Nephron progenitor cell (in vitro differentiated cells): Measurements from ENCODE around the gene RPRD1B.

Experiments
- DNase-seq: peaks from one replicate; pipeline ENCODE4 v3.0.0; 2021
- H3K27ac Mint-ChIP-seq: 2 replicates; pipeline ENCODE4 v1.8.0; 2021; ENCODE audit warnings: mild to moderate bottlenecking, moderate library complexity, mixed read lengths
- H3K27me3 Mint-ChIP-seq: 2 replicates; pipeline ENCODE4 v1.8.0; 2021; ENCODE audit warnings: mild to moderate bottlenecking, low read depth, mixed read lengths; ENCODE audit not compliant: poor library complexity
- H3K36me3 Mint-ChIP-seq: 2 replicates; pipeline ENCODE4 v1.8.0; 2021; ENCODE audit warnings: low read depth, mixed read lengths
- H3K4me1 Mint-ChIP-seq: 2 replicates; pipeline ENCODE4 v1.8.0; 2021; ENCODE audit warnings: mixed read lengths
- H3K4me3 Mint-ChIP-seq: 2 replicates; pipeline ENCODE4 v1.8.0; 2021; ENCODE audit warnings: mild to moderate bottlenecking, moderate library complexity, mixed read lengths
- H3K9me3 Mint-ChIP-seq: 2 replicates; pipeline ENCODE4 v1.8.0; 2021; ENCODE audit warnings: mild to moderate bottlenecking, moderate library complexity, mixed read lengths
- CTCF ChIP-seq: fragments of 200-600 bp; sonication (generic); IDR thresholded peaks from 2 replicates; pipeline ENCODE4 v1.5.0; 2021; ENCODE audit warnings: antibody characterized with exemption

RPRD1B gene

GRCh38 chr20:38123021-38123587 lies 89.6 kb downstream of the RPRD1B start:
- DNase-seq = no peak
- Mint-ChIP-seq H3K4me1 (peaks cover 24% of the 10 kb centered on the region), H3K27ac (peak overlapping the region; percentile 81), H3K36me3 (no peaks in the 10 kb centered on the region), H3K9me3 (no peaks in the 10 kb centered on the region), H3K4me3 (no peak overlapping the region), H3K27me3 (peaks cover 5% of the 10 kb centered on the region)
- no peak for TF ChIP-seq CTCF

GRCh38 chr20:38125157-38126056 lies 91.9 kb downstream of the RPRD1B start:
- no peak overlapping the region for H3K4me3 Mint-ChIP-seq
- no peak for TF ChIP-seq CTCF
- H3K36me3 Mint-ChIP-seq = no peaks in the 10 kb centered on the region
- DNase-seq = no peak
- no peaks in the 10 kb centered on the region for H3K9me3 Mint-ChIP-seq
- peaks cover 5% of the 10 kb centered on the region for H3K27me3 Mint-ChIP-seq
- H3K4me1 Mint-ChIP-seq = peaks cover 26% of the 10 kb centered on the region
- H3K27ac Mint-ChIP-seq = no peak overlapping the region

GRCh38 chr20:38126146-38126921 lies 92.8 kb downstream of the RPRD1B start:
- Mint-ChIP-seq H3K9me3 (no peaks in the 10 kb centered on the region), H3K27ac (no peak overlapping the region), H3K27me3 (peaks cover 5% of the 10 kb centered on the region), H3K4me1 (peaks cover 32% of the 10 kb centered on the region), H3K4me3 (no peak overlapping the region), H3K36me3 (no peaks in the 10 kb centered on the region)
- DNase-seq = no peak
- TF ChIP-seq CTCF = no peak

- Mint-ChIP-seq H3K36me3 (no peaks in the 10 kb centered on the region), H3K4me1 (peaks cover 32% of the 10 kb centered on the region), H3K27ac (no peak overlapping the region), H3K9me3 (no peaks in the 10 kb centered on the region), H3K27me3 (peaks cover 5% of the 10 kb centered on the region), H3K4me3 (no peak overlapping the region)
- no peak for DNase-seq
- no peak for TF ChIP-seq CTCF
These were observed 93.5 kb downstream of the RPRD1B start for GRCh38 chr20:38126932-38127621.

GRCh38 chr20:38127920-38128528 lies 94.5 kb downstream of the RPRD1B start:
- Mint-ChIP-seq H3K27me3 (peaks cover 10% of the 10 kb centered on the region), H3K9me3 (no peaks in the 10 kb centered on the region), H3K36me3 (no peaks in the 10 kb centered on the region), H3K4me3 (no peak overlapping the region), H3K4me1 (peaks cover 25% of the 10 kb centered on the region), H3K27ac (peak overlapping the region; percentile 74)
- no peak for DNase-seq
- TF ChIP-seq CTCF = no peak
